ENCODE measurements around the gene MYLK2. TPM values are rescaled to one million over a fixed set of nuclear protein-coding genes. Genes with fewer than 3 reads are reported as not detected.

The MYLK2 gene
- total and polyA plus RNA-seq, 10 of the 15 experiments (the other 5 are each of a cell fraction or from before 2014, with no cell fraction given) = 0.04 to 0.67 (median 0.18) TPM; not detected in 1

- TF ChIP-seq CEBPZ (IDR thresholded peaks at IDR 0.05; ENCODE audit: low read depth, low read length) (no peak), CUX1 (IDR thresholded peaks at IDR 0.05; ENCODE audit: insufficient replicate concordance, low read depth, low read length) (no peak), NR2C1 (IDR thresholded peaks at IDR 0.05) (no peak)
Observed at GRCh38 chr20:31829731-31830130, 10.6 kb downstream of the MYLK2 start (continued).

Measured in GM12878 (cell line).